Fibroblast of lung (primary cell): ENCODE measurements around the gene ZC3HAV1.

Experiments
- CTCF ChIP-seq, 2 donors: IDR thresholded peaks in 1 of 2; conservative IDR thresholded peaks in 1 of 2; 1 replicate in 1 of 2; 2 replicates in 1 of 2; pipeline ENCODE4 v1.5.1; 2011 to 2012; ENCODE audit warnings: low read length in 2 of 2, control low read depth in 1 of 2, inconsistent platforms in 1 of 2, low read depth in 1 of 2, mild to moderate bottlenecking in 1 of 2
- EZH2 ChIP-seq: IDR thresholded peaks from 2 replicates; pipeline ENCODE4 v1.5.1; 2012; ENCODE audit warnings: low read length, control low read depth, mild to moderate bottlenecking; ENCODE audit errors: missing control alignments

DNA sequence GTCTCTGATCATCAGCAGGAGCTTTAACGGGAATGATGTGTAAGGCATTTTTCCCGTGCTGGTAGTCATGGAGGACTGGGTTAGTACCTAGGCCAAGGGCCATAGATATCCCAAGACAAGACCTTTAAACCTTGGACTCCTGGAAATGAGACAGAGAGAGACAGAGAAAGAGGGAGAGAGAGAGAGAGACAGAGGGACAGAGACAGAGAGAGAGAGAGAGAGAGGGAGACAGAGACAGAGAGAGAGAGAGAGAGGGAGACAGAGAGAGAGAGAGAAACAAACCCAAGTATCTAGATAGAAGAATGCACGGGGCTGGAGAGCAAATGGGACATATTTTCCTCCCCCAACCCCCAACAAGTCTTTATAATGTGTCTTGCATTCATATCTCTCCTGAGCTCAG is 22.3 kb downstream of the ZC3HAV1 start:
- TF ChIP-seq CTCF (conservative IDR thresholded peaks at IDR 0.05 in 1 of 2, IDR thresholded peaks at IDR 0.05 in 1 of 2; ENCODE audit: low read depth in 1 of 2, low read length in 2 of 2) (no peak), EZH2 (no peak)
